PC-3 (cell line): ENCODE data around the gene PKNOX2.

Experiments used
- CTCF ChIP-seq: fragments of 300-600 bp; sonication (generic); conservative IDR thresholded peaks from 2 replicates; pipeline ENCODE4 v1.5.1; 2017; ENCODE audit warnings: antibody characterized with exemption, low read depth, mild to moderate bottlenecking, low read length
- EZH2 ChIP-seq: fragments of 300-600 bp; sonication (generic); IDR thresholded peaks from one replicate; pipeline ENCODE4 v1.6.1; 2017; ENCODE audit warnings: antibody characterized with exemption, mild to moderate bottlenecking, low read length; ENCODE audit not compliant: unreplicated experiment
- EZH2phosphoT487 ChIP-seq: fragments of 300-600 bp; sonication (generic); IDR thresholded peaks from 2 replicates; pipeline ENCODE4 v1.6.1; 2018; ENCODE audit warnings: mild to moderate bottlenecking, antibody characterized with exemption, low read length, borderline replicate concordance

GRCh38 chr11:125431481-125431880 is 266.9 kb downstream of the PKNOX2 start:
- no peak for TF ChIP-seq EZH2phosphoT487
- no peak for TF ChIP-seq CTCF
- no peak for TF ChIP-seq EZH2
